HL-60 (cell line): ENCODE data around the gene NFASC.

Experiments used
- DNase-seq, 2 experiments: peaks; one replicate each; pipeline ENCODE4 v3.0.0-alpha.2; 2010 to 2020; ENCODE audit warnings: low read depth in 1 of 2, low spot score in 1 of 2
- H3K27ac ChIP-seq: fragments of 250-450 bp; sonication (Bioruptor Pico); replicated peaks from 2 replicates; pipeline ENCODE4 v1.5.1; 2020; ENCODE audit warnings: mild to moderate bottlenecking, moderate library complexity
- H3K27me3 ChIP-seq: fragments of 250-450 bp; sonication (Bioruptor Pico); 2 replicates; pipeline ENCODE4 v1.5.1; 2021; ENCODE audit warnings: mild to moderate bottlenecking, moderate library complexity; ENCODE audit not compliant: insufficient read depth, poor library complexity, severe bottlenecking
- H3K4me3 ChIP-seq: replicated peaks from 2 replicates; pipeline ENCODE4 v1.5.1; 2011; ENCODE audit warnings: mild to moderate bottlenecking, control low read depth, low read length; ENCODE audit not compliant: insufficient read depth
- GABPA ChIP-seq: IDR thresholded peaks from 2 replicates; pipeline ENCODE4 v1.6.1; 2012; ENCODE audit warnings: low read depth
- POLR2AphosphoS5 ChIP-seq: IDR thresholded peaks from 2 replicates; pipeline ENCODE4 v1.6.1; 2012; ENCODE audit warnings: low read depth
- SPI1 ChIP-seq: IDR thresholded peaks from 2 replicates; pipeline ENCODE4 v1.6.1; 2012; ENCODE audit warnings: low read depth, mild to moderate bottlenecking, borderline replicate concordance
- TF ChIP-seq, protein P1 (sequence below): IDR thresholded peaks from 2 replicates; pipeline ENCODE4 v1.6.1; 2012; ENCODE audit warnings: low read depth; ENCODE audit not compliant: insufficient replicate concordance
- TF ChIP-seq, protein P2 (sequence below): IDR thresholded peaks from one replicate; pipeline ENCODE4 v1.5.1; 2011; ENCODE audit warnings: low read length, control low read depth, inconsistent platforms; ENCODE audit not compliant: insufficient read depth

NFASC gene

DNA sequence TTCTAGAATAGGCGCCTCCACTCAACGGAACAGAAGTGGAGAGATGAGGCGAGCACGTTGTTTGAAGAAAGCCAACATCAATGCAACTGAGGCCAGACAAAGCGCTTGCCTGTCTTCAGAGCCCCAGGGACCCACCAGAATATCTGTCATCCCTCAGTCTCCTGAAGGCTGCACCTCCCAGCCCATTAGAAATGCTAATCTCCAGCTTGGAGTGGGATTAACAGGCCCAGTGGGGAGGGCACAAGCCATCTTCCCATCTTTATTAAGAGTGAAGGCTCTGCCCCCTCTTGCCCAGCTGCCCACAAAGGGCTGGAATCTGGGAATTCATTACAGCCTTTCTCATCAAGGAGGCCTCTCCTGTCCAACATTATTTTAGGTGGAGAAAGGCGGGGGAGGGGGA lies 155.5 kb downstream of the NFASC start:
- DNase-seq: no peak
- no peak overlapping the region for H3K4me3 ChIP-seq
- TF ChIP-seq SPI1 (no peak), GABPA (no peak), POLR2AphosphoS5 (no peak)
- TF ChIP-seq, protein P1, sequence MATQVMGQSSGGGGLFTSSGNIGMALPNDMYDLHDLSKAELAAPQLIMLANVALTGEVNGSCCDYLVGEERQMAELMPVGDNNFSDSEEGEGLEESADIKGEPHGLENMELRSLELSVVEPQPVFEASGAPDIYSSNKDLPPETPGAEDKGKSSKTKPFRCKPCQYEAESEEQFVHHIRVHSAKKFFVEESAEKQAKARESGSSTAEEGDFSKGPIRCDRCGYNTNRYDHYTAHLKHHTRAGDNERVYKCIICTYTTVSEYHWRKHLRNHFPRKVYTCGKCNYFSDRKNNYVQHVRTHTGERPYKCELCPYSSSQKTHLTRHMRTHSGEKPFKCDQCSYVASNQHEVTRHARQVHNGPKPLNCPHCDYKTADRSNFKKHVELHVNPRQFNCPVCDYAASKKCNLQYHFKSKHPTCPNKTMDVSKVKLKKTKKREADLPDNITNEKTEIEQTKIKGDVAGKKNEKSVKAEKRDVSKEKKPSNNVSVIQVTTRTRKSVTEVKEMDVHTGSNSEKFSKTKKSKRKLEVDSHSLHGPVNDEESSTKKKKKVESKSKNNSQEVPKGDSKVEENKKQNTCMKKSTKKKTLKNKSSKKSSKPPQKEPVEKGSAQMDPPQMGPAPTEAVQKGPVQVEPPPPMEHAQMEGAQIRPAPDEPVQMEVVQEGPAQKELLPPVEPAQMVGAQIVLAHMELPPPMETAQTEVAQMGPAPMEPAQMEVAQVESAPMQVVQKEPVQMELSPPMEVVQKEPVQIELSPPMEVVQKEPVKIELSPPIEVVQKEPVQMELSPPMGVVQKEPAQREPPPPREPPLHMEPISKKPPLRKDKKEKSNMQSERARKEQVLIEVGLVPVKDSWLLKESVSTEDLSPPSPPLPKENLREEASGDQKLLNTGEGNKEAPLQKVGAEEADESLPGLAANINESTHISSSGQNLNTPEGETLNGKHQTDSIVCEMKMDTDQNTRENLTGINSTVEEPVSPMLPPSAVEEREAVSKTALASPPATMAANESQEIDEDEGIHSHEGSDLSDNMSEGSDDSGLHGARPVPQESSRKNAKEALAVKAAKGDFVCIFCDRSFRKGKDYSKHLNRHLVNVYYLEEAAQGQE: no peak
- TF ChIP-seq, protein P2, sequence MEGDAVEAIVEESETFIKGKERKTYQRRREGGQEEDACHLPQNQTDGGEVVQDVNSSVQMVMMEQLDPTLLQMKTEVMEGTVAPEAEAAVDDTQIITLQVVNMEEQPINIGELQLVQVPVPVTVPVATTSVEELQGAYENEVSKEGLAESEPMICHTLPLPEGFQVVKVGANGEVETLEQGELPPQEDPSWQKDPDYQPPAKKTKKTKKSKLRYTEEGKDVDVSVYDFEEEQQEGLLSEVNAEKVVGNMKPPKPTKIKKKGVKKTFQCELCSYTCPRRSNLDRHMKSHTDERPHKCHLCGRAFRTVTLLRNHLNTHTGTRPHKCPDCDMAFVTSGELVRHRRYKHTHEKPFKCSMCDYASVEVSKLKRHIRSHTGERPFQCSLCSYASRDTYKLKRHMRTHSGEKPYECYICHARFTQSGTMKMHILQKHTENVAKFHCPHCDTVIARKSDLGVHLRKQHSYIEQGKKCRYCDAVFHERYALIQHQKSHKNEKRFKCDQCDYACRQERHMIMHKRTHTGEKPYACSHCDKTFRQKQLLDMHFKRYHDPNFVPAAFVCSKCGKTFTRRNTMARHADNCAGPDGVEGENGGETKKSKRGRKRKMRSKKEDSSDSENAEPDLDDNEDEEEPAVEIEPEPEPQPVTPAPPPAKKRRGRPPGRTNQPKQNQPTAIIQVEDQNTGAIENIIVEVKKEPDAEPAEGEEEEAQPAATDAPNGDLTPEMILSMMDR: no peak
- no peaks in the 10 kb centered on the region for H3K27me3 ChIP-seq
- no peak overlapping the region for H3K27ac ChIP-seq

DNA sequence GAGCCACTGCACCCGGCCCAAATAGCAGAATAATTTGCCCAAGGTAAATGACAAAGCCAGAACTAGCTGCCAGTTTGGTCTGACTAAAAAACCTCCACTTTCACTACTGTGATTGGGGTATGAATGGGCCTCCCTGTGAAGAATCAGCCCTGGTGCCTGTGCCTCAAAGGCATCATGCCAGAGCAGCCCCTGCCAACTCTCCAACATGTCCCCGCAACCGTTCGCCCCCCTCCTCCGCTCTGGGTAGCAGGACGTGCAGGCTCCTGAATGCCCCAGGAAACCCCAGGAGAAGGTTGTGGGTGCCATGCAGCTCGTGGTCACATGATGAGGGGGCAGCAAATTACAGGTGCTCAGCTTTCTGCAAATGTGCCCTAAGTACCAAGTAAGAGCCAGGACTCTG lies 157.7 kb downstream of the NFASC start:
- DNase-seq: no peak
- Histone ChIP-seq H3K27me3 (no peaks in the 10 kb centered on the region), H3K27ac (no peak overlapping the region), H3K4me3 (no peak overlapping the region)
- TF ChIP-seq POLR2AphosphoS5: no peak
- TF ChIP-seq GABPA: no peak
- TF ChIP-seq, protein P2: no peak
- TF ChIP-seq, protein P1: no peak
- TF ChIP-seq SPI1: no peak

DNA sequence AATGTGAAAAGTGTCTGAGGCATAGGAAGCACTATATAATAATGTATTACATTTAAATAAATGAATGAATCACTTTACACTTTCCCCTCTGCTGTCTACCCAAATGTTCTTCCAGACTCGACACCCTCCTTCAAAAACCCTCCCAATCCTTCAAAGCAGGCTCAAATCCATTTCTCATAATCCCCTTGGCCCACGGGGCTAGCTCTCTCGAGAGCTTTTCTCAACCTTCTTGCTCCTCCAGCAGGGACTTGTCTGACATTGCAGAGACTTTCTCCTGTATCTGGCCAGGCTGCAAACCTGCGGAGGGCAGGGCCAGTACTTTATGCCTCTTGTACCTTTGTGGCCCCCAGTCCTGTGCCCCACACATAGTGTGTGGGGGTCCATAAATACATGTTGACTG lies 158.3 kb downstream of the NFASC start:
- H3K27ac ChIP-seq: no peak overlapping the region

DNA sequence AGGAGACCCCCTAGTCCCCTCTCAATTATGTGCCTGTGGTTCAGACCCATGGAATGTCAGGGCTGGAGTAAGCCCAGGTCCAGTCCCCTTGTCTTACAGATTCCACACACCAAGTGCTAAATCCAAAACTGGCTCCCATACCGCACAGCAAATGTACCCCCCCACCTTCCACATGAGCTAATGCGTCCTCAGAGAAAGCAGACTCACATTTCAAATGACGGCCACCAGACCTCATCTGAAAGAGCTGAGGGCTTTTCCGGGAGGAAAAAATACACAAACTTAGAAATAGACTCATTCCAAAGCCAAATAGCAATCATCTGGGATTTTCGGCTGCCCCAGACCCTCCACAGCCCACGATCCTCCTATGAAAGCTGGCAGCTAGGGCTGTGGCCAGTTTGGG lies 159.6 kb downstream of the NFASC start:
- DNase-seq: no peak
- H3K27ac ChIP-seq: no peak overlapping the region
- TF ChIP-seq, protein P2: no peak
- no peak for TF ChIP-seq GABPA
- no peak for TF ChIP-seq SPI1
- no peak for TF ChIP-seq POLR2AphosphoS5
- TF ChIP-seq, protein P1: no peak
- H3K4me3 ChIP-seq: no peak overlapping the region
- no peaks in the 10 kb centered on the region for H3K27me3 ChIP-seq

More for the DNA sequence above, 158.3 kb downstream of the NFASC start:
- no peak for DNase-seq
- TF ChIP-seq, protein P2: no peak
- Histone ChIP-seq H3K4me3 (no peak overlapping the region), H3K27me3 (no peaks in the 10 kb centered on the region)
